IPS-20b (cell line): Measurements from ENCODE around the gene TCF20.

Experiments used
- H3K27ac ChIP-seq: one replicate; pipeline ENCODE4 v1.5.1; 2013; ENCODE audit warnings: low read length
- H3K27me3 ChIP-seq: 2 replicates; pipeline ENCODE4 v1.6.1; 2013; ENCODE audit warnings: mild to moderate bottlenecking, low read length, inconsistent platforms; ENCODE audit not compliant: insufficient read depth
- H3K36me3 ChIP-seq: 2 replicates; pipeline ENCODE4 v1.6.1; 2013; ENCODE audit warnings: low read depth, mild to moderate bottlenecking, inconsistent platforms, low read length, moderate library complexity; ENCODE audit not compliant: insufficient read depth
- H3K4me1 ChIP-seq: 2 replicates; pipeline ENCODE4 v1.6.1; 2013; ENCODE audit warnings: mild to moderate bottlenecking, control low read depth, inconsistent platforms, low read length, moderate library complexity; ENCODE audit not compliant: insufficient read depth
- H3K4me3 ChIP-seq: 2 replicates; pipeline ENCODE4 v1.5.1; 2013; ENCODE audit warnings: mild to moderate bottlenecking, low read length, inconsistent platforms
- H3K9ac ChIP-seq: 2 replicates; pipeline ENCODE4 v1.6.1; 2013; ENCODE audit warnings: low read depth, mild to moderate bottlenecking, inconsistent platforms, low read length, moderate library complexity
- H3K9me3 ChIP-seq: 2 replicates; pipeline ENCODE4 v1.6.1; 2013; ENCODE audit warnings: mild to moderate bottlenecking, low read depth, low read length, inconsistent platforms; ENCODE audit not compliant: insufficient read depth

Gene TCF20

DNA sequence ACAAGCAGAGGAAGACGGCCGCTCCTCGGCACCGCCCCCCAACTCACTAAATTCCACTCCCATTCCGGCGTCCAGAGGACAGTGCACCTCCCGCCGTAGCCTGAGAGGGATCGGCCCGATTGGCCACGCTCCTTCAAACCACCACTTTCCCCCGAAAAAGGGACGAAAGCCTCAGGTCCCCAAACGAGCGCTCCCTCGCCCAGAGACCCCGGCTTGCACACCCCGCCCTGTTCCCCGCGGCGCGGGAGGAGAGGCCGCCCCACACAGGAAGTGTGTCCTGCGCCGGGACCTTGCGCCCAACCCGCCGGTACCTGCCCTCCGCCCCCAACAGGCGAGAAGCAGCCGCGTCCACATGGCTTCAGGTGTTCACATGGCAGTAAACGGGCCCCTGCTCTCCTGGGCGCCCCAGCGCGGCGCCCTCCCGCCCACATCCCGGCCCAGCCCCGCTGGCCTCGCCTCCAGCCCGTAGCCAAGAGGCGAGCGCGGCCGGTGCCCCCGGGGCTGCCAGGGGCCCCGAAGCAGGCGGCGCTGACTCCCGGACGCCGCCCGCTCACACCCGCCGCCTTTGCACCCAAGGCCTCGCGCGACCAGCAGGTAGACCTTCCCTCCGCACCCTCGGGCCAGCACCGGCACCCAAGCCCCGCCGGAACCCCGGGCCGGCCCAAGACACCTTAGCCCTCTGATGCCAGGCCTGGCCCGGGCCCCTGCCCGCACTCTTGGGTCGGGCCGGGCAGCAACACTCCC lies 849 bp downstream of the TCF20 start:
- Histone ChIP-seq H3K9ac (peak overlapping the region; percentile 84), H3K4me1 (peaks cover 23% of the 10 kb centered on the region), H3K27ac (no peak overlapping the region)

GRCh38 chr22:42268852-42269410 lies 1.5 kb downstream of the TCF20 start:
- Histone ChIP-seq H3K9me3 (no peaks in the 10 kb centered on the region), H3K27ac (no peak overlapping the region), H3K27me3 (peaks cover 13% of the 10 kb centered on the region; the same call in 1 of the 2 replicates), H3K9ac (peak overlapping the region; percentile 84), H3K36me3 (no peaks in the 10 kb centered on the region), H3K4me1 (peaks cover 17% of the 10 kb centered on the region), H3K4me3 (peak overlapping the region; percentile 79)

More for the DNA sequence above, 849 bp downstream of the TCF20 start:
- Histone ChIP-seq H3K4me3 (peak overlapping the region; percentile 79), H3K9me3 (no peaks in the 10 kb centered on the region), H3K27me3 (peaks cover 20% of the 10 kb centered on the region; the same call in 1 of the 2 replicates), H3K36me3 (no peaks in the 10 kb centered on the region)

- H3K9me3 ChIP-seq = no peaks in the 10 kb centered on the region
- H3K27me3 ChIP-seq = peaks cover 35% of the 10 kb centered on the region
- no peak overlapping the region for H3K27ac ChIP-seq
- H3K9ac ChIP-seq = no peak overlapping the region
- no peaks in the 10 kb centered on the region for H3K36me3 ChIP-seq
- no peak overlapping the region for H3K4me3 ChIP-seq
- H3K4me1 ChIP-seq = peaks cover 10% of the 10 kb centered on the region
Observed at GRCh38 chr22:42265321-42265720, 5.1 kb downstream of the TCF20 start.

GRCh38 chr22:42263944-42264343 lies 6.5 kb downstream of the TCF20 start:
- H3K9ac ChIP-seq = no peak overlapping the region
- H3K9me3 ChIP-seq = no peaks in the 10 kb centered on the region
- peaks cover 49% of the 10 kb centered on the region for H3K27me3 ChIP-seq
- H3K4me1 ChIP-seq = peaks cover 13% of the 10 kb centered on the region
- H3K27ac ChIP-seq = no peak overlapping the region
- no peak overlapping the region for H3K4me3 ChIP-seq
- no peaks in the 10 kb centered on the region for H3K36me3 ChIP-seq

- H3K4me1 ChIP-seq = peaks cover 7% of the 10 kb centered on the region; the same call in 1 of the 2 replicates
Observed at GRCh38 chr22:42262964-42263363, 7.5 kb downstream of the TCF20 start.

GRCh38 chr22:42261296-42261695 lies 9.2 kb downstream of the TCF20 start:
- peaks cover 7% of the 10 kb centered on the region; the same call in 1 of the 2 replicates for H3K4me1 ChIP-seq
- no peaks in the 10 kb centered on the region for H3K36me3 ChIP-seq
- H3K27ac ChIP-seq = no peak overlapping the region
- H3K9ac ChIP-seq = no peak overlapping the region
- H3K4me3 ChIP-seq = no peak overlapping the region
- H3K27me3 ChIP-seq = peaks cover 67% of the 10 kb centered on the region
- H3K9me3 ChIP-seq = no peaks in the 10 kb centered on the region

More at GRCh38 chr22:42262964-42263363, 7.5 kb downstream of the TCF20 start:
- peaks cover 59% of the 10 kb centered on the region for H3K27me3 ChIP-seq
- no peaks in the 10 kb centered on the region for H3K9me3 ChIP-seq
- no peak overlapping the region for H3K4me3 ChIP-seq
- no peak overlapping the region for H3K9ac ChIP-seq
- H3K36me3 ChIP-seq = no peaks in the 10 kb centered on the region
- no peak overlapping the region for H3K27ac ChIP-seq

- no peak overlapping the region for H3K9ac ChIP-seq
- H3K4me1 ChIP-seq = peaks cover 4% of the 10 kb centered on the region; the same call in 1 of the 2 replicates
- H3K27me3 ChIP-seq = peaks cover 60% of the 10 kb centered on the region
- no peaks in the 10 kb centered on the region for H3K36me3 ChIP-seq
- no peak overlapping the region for H3K27ac ChIP-seq
- H3K9me3 ChIP-seq = no peaks in the 10 kb centered on the region
- H3K4me3 ChIP-seq = no peak overlapping the region
Observed at GRCh38 chr22:42258126-42258525, 12.3 kb downstream of the TCF20 start.

DNA sequence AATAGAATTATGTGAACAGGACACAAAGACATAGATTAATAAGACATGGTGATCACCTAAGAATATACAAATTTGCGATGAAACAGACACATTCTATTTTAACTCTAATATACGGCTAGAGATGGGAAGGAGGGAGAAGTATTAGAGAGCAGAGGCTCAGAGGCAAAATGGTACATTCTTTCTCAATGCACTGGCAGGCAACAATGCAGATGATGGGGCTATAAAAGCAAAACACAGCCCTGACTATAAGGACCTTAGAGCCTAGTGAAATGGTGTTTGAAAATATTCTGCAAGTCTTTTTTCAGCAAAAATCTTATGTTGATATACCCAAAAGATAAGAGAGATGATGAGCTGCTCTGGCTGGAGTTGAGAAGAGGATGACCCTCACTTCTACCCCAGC lies 13.1 kb downstream of the TCF20 start:
- Histone ChIP-seq H3K4me3 (no peak overlapping the region), H3K27me3 (peaks cover 53% of the 10 kb centered on the region), H3K4me1 (peaks cover 4% of the 10 kb centered on the region; the same call in 1 of the 2 replicates), H3K9me3 (no peaks in the 10 kb centered on the region), H3K27ac (no peak overlapping the region), H3K36me3 (no peaks in the 10 kb centered on the region), H3K9ac (no peak overlapping the region)

- Histone ChIP-seq H3K9me3 (no peaks in the 10 kb centered on the region), H3K27me3 (peaks cover 48% of the 10 kb centered on the region), H3K36me3 (no peaks in the 10 kb centered on the region), H3K4me1 (peaks cover 4% of the 10 kb centered on the region; the same call in 1 of the 2 replicates), H3K9ac (no peak overlapping the region), H3K4me3 (no peak overlapping the region), H3K27ac (no peak overlapping the region)
Observed at GRCh38 chr22:42256930-42257329, 13.5 kb downstream of the TCF20 start.

DNA sequence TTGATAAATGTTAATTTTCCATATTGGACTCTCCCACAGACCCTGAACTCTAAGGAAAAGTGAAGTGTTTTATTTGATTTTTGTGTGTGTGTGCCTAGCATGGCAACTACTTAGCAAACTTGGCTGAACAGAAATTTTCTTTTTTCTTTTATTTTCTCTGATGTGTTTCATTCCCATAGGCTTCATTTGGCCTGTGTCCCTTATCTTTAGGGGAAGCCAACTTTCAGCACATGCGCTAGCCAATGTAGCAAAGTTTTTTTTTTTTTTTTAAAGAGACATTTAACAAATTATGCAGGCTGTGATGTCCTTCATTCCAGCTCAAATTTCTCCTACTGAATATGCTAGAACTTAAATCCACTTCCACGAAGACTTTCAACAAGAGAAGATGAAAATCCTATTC lies 14.2 kb downstream of the TCF20 start:
- no peak overlapping the region for H3K4me3 ChIP-seq
- H3K4me1 ChIP-seq = peaks cover 4% of the 10 kb centered on the region; the same call in 1 of the 2 replicates
- H3K9ac ChIP-seq = no peak overlapping the region
- no peak overlapping the region for H3K27ac ChIP-seq
- H3K36me3 ChIP-seq = no peaks in the 10 kb centered on the region
- H3K9me3 ChIP-seq = no peaks in the 10 kb centered on the region
- peaks cover 41% of the 10 kb centered on the region for H3K27me3 ChIP-seq

DNA sequence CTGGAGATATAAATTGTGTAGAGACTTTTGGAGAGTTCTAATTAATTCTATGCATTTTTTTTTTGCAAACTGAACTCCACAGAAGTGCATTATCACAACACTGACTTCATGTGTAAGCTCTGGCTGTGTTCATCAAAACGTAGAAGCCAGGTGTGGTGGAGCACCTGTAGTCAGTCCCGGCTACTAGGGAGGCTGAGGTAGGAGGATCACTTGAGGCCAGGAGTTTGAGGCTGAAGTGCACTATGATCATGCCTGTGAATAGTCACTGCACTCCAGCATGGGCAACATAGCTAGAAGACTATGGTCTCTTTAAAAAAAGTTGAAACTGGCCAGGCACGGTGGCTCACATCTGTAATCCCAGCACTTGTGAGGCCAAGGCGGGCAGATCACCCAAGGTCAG lies 20.6 kb downstream of the TCF20 start:
- no peak overlapping the region for H3K4me3 ChIP-seq

DNA sequence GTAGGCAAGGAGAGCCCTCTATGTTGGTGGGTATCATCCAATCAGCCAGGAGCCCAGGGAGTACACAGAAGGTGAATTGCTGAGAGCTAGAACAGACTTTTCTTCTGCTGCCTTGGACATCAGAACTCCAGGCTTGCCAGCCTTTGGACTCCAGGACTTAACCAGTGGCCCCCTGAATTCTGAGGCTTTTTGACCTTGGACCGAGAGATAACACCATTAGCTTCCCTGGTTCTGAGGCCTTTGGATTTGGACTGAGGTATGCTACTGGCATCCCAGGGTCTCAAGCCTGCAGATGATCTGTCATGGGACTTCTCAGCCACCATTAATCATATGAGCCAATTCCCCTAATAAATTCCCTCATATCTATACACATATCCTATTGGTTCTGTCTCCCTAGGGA lies 21.5 kb downstream of the TCF20 start:
- no peak overlapping the region for H3K27ac ChIP-seq
- no peaks in the 10 kb centered on the region for H3K9me3 ChIP-seq
- H3K27me3 ChIP-seq = no peaks in the 10 kb centered on the region
- no peak overlapping the region for H3K4me3 ChIP-seq
- H3K9ac ChIP-seq = no peak overlapping the region
- no peaks in the 10 kb centered on the region; the same call in 1 of the 2 replicates for H3K36me3 ChIP-seq
- no peaks in the 10 kb centered on the region for H3K4me1 ChIP-seq

More for the DNA sequence above, 20.6 kb downstream of the TCF20 start:
- Histone ChIP-seq H3K27me3 (no peaks in the 10 kb centered on the region), H3K9me3 (no peaks in the 10 kb centered on the region), H3K9ac (no peak overlapping the region), H3K27ac (no peak overlapping the region), H3K36me3 (no peaks in the 10 kb centered on the region; the same call in 1 of the 2 replicates), H3K4me1 (no peaks in the 10 kb centered on the region)
